ENCODE measurements around the gene TBC1D24. TPM values are rescaled to one million over a fixed set of nuclear protein-coding genes. Genes with fewer than 3 reads are reported as not detected.
"Not testable (repeated sequence)": the region's sequence is repeated elsewhere in the genome, so short reads cannot be mapped to it uniquely, and the experiment has no call there.

TBC1D24 gene
- total and polyA plus RNA-seq, 4 experiments from 2014 or later: 1.3 to 13.7 (median 5.7) TPM

- POLR2A ChIA-PET (ENCODE audit: partially characterized antibody): interaction anchor here (0.6 to 2.4 kb wide), 8 partner anchors 31 to 274 kb away, joined by 3 to 9 read pairs (median 5); partner anchors contain the start of genes ABCA3, CEMP1, KCTD5 and TBC1D24
- H3K4me3 ChIP-seq (ENCODE audit: low read length in 2 of 2): peak within 1 kb of the TSS; percentile 58 to 76
- no peaks in the 10 kb centered on the region for H3K9me3 ChIP-seq (ENCODE audit: control insufficient read depth in 1 of 2, low read length in 2 of 2)
- intact Hi-C loops (cut with micrococcal nuclease): loop anchor here (1.0 kb wide), 5 partner anchors 31 to 161 kb away; partner anchors contain the start of genes ATP6V0C, RNPS1 and TEDC2
- Mint-ChIP-seq H3K4me3 (peak within 1 kb of the TSS; percentile 88 to 93 (median 90)), H3K27ac (peak within 1 kb of the TSS; percentile 70 to 91 (median 85)), H3K9me3 (no peaks in the 10 kb centered on the region), H3K27me3 (no peaks in the 10 kb centered on the region), H3K4me1 (peaks cover 14 to 25% (median 16%) of the 10 kb centered on the region in 4 donors), H3K36me3 (peaks cover 8 to 13% of the 10 kb centered on the region in 2 donors)
- peaks cover 11% of the 10 kb centered on the region for H3K36me3 ChIP-seq (ENCODE audit: insufficient read depth, low read length)
- no peaks in the 10 kb centered on the region for H3K27me3 ChIP-seq (ENCODE audit: insufficient read depth, low read length)
- H3K4me1 ChIP-seq (ENCODE audit: insufficient read depth, low read length): peaks cover 20% of the 10 kb centered on the region
- CTCF ChIA-PET (ENCODE audit: partially characterized antibody): interaction anchor here (0.7 to 2.5 kb wide), 9 partner anchors 8 to 235 kb away, joined by 3 to 9 read pairs (median 5); partner anchors contain the start of gene TEDC2
- DNase-seq: peak; percentile 91 to 96 (median 93)
- peak within 1 kb of the TSS; percentile 67 for H3K27ac ChIP-seq (ENCODE audit: low read depth, low read length)
Measured at GRCh38 chr16:2429034-2429770, 45.7 kb upstream of the TBC1D24 start, which contains the start of gene CCNF. Gene CCNF, plus strand, starts transcription at chr16:2429447. Its CDS starts 35 bp downstream, at chr16:2429482.

GRCh38 chr16:2429771-2430663 lies 44.9 kb upstream of the TBC1D24 start:
- H3K36me3 Mint-ChIP-seq: peaks cover 8 to 13% of the 10 kb centered on the region in 2 donors
- Histone ChIP-seq H3K27ac (ENCODE audit: low read depth, low read length) (peak overlapping the region; percentile 67), H3K36me3 (ENCODE audit: insufficient read depth, low read length) (peaks cover 11% of the 10 kb centered on the region), H3K4me1 (ENCODE audit: insufficient read depth, low read length) (peaks cover 20% of the 10 kb centered on the region), H3K9me3 (ENCODE audit: control insufficient read depth in 1 of 2, low read length in 2 of 2) (no peaks in the 10 kb centered on the region), H3K27me3 (ENCODE audit: insufficient read depth, low read length) (no peaks in the 10 kb centered on the region), H3K4me3 (ENCODE audit: low read length in 2 of 2) (peak overlapping the region; percentile 58 to 76)
- no peaks in the 10 kb centered on the region for H3K27me3 Mint-ChIP-seq
- peak in 3 of 5 donors; percentile 16 to 28 (median 20) for DNase-seq
- peaks cover 14 to 25% (median 16%) of the 10 kb centered on the region in 4 donors for H3K4me1 Mint-ChIP-seq
- H3K27ac Mint-ChIP-seq: peak overlapping the region; percentile 60 to 88 (median 77)
- intact Hi-C loops (cut with micrococcal nuclease): loop anchor here (1.0 kb wide), 6 partner anchors 30 to 162 kb away; partner anchors contain the start of genes ATP6V0C, RNPS1 and TEDC2
- H3K4me3 Mint-ChIP-seq: peak overlapping the region; percentile 87 to 92 (median 88)
- H3K9me3 Mint-ChIP-seq: no peaks in the 10 kb centered on the region
- CTCF ChIA-PET (ENCODE audit: partially characterized antibody): interaction anchor here (0.7 to 2.5 kb wide), 10 partner anchors 9 to 90 kb away, joined by 3 to 9 read pairs (median 4); partner anchors contain the start of genes ABCA3 and TEDC2
- POLR2A ChIA-PET (ENCODE audit: partially characterized antibody): interaction anchor here (0.6 to 2.4 kb wide), 8 partner anchors 30 to 275 kb away, joined by 3 to 9 read pairs (median 5); partner anchors contain the start of genes ABCA3, AMDHD2, KCTD5 and TBC1D24

GRCh38 chr16:2432286-2432685 lies 42.6 kb upstream of the TBC1D24 start:
- Mint-ChIP-seq H3K27me3 (no peaks in the 10 kb centered on the region), H3K4me3 (peak overlapping the region in 1 of 8 donors; percentile 59), H3K4me1 (peaks cover 14 to 25% (median 16%) of the 10 kb centered on the region in 4 donors), H3K27ac (no peak overlapping the region), H3K9me3 (no peaks in the 10 kb centered on the region), H3K36me3 (peaks cover 8 to 15% of the 10 kb centered on the region in 2 donors)
- intact Hi-C loops (cut with micrococcal nuclease): no loop called here
- peaks cover 11% of the 10 kb centered on the region for H3K36me3 ChIP-seq (ENCODE audit: insufficient read depth, low read length)
- CTCF ChIA-PET (ENCODE audit: partially characterized antibody): no interaction called here
- POLR2A ChIA-PET (ENCODE audit: partially characterized antibody): no interaction called here
- peaks cover 20% of the 10 kb centered on the region for H3K4me1 ChIP-seq (ENCODE audit: insufficient read depth, low read length)
- H3K27me3 ChIP-seq (ENCODE audit: insufficient read depth, low read length): no peaks in the 10 kb centered on the region
- no peak overlapping the region for H3K27ac ChIP-seq (ENCODE audit: low read depth, low read length)
- DNase-seq: no peak
- no peaks in the 10 kb centered on the region for H3K9me3 ChIP-seq (ENCODE audit: control insufficient read depth in 1 of 2, low read length in 2 of 2)
- H3K4me3 ChIP-seq (ENCODE audit: low read length in 2 of 2): no peak overlapping the region

GRCh38 chr16:2432801-2433505 lies 42.0 kb upstream of the TBC1D24 start:
- no peak overlapping the region for H3K27ac ChIP-seq (ENCODE audit: low read depth, low read length)
- Mint-ChIP-seq H3K4me1 (peaks cover 11 to 21% (median 13%) of the 10 kb centered on the region in 4 donors), H3K27ac (peak overlapping the region in 1 of 7 donors; percentile 52), H3K27me3 (no peaks in the 10 kb centered on the region), H3K9me3 (no peaks in the 10 kb centered on the region), H3K4me3 (peak overlapping the region in 1 of 8 donors; percentile 59), H3K36me3 (peaks cover 8 to 14% of the 10 kb centered on the region in 2 donors)
- DNase-seq: no peak
- ChIA-PET POLR2A (ENCODE audit: partially characterized antibody) (no interaction called here), CTCF (ENCODE audit: partially characterized antibody) (no interaction called here)
- no peak overlapping the region for H3K4me3 ChIP-seq (ENCODE audit: low read length in 2 of 2)
- peaks cover 11% of the 10 kb centered on the region for H3K36me3 ChIP-seq (ENCODE audit: insufficient read depth, low read length)
- intact Hi-C loops (cut with micrococcal nuclease): no loop called here
- H3K27me3 ChIP-seq (ENCODE audit: insufficient read depth, low read length): no peaks in the 10 kb centered on the region
- H3K4me1 ChIP-seq (ENCODE audit: insufficient read depth, low read length): peaks cover 20% of the 10 kb centered on the region
- H3K9me3 ChIP-seq (ENCODE audit: control insufficient read depth in 1 of 2, low read length in 2 of 2): no peaks in the 10 kb centered on the region

- H3K27me3 ChIP-seq (ENCODE audit: insufficient read depth, low read length); H3K4me1 ChIP-seq (ENCODE audit: insufficient read depth, low read length); intact Hi-C loops (cut with micrococcal nuclease); POLR2A ChIA-PET (ENCODE audit: partially characterized antibody); DNase-seq; CTCF ChIA-PET (ENCODE audit: partially characterized antibody); H3K27me3 Mint-ChIP-seq; H3K27ac Mint-ChIP-seq; H3K27ac ChIP-seq (ENCODE audit: low read depth, low read length); H3K4me3 ChIP-seq (ENCODE audit: low read length in 2 of 2); H3K9me3 ChIP-seq (ENCODE audit: control insufficient read depth in 1 of 2, low read length in 2 of 2); H3K9me3 Mint-ChIP-seq; H3K4me3 Mint-ChIP-seq: not testable (repeated sequence)
- H3K36me3 ChIP-seq (ENCODE audit: insufficient read depth, low read length): peaks cover 11% of the 10 kb centered on the region
- Mint-ChIP-seq H3K4me1 (peaks cover 6 to 22% (median 7%) of the 10 kb centered on the region in 4 donors), H3K36me3 (peaks cover 8 to 10% of the 10 kb centered on the region in 2 donors)
Measured at GRCh38 chr16:2435236-2435635, 39.7 kb upstream of the TBC1D24 start.

GRCh38 chr16:2436110-2436509 lies 38.8 kb upstream of the TBC1D24 start:
- no peaks in the 10 kb centered on the region for H3K9me3 ChIP-seq (ENCODE audit: control insufficient read depth in 1 of 2, low read length in 2 of 2)
- DNase-seq: no peak
- peaks cover 3% of the 10 kb centered on the region for H3K4me1 ChIP-seq (ENCODE audit: insufficient read depth, low read length)
- H3K27ac ChIP-seq (ENCODE audit: low read depth, low read length): no peak overlapping the region
- Mint-ChIP-seq H3K27ac (no peak overlapping the region), H3K4me3 (no peak overlapping the region), H3K4me1 (peaks cover 0 to 18% (median under 1%) of the 10 kb centered on the region in 4 donors), H3K36me3 (peaks cover 8% of the 10 kb centered on the region in 2 donors), H3K9me3 (no peaks in the 10 kb centered on the region), H3K27me3 (no peaks in the 10 kb centered on the region)
- H3K27me3 ChIP-seq (ENCODE audit: insufficient read depth, low read length): no peaks in the 10 kb centered on the region
- no peak overlapping the region for H3K4me3 ChIP-seq (ENCODE audit: low read length in 2 of 2)
- POLR2A ChIA-PET (ENCODE audit: partially characterized antibody): no interaction called here
- CTCF ChIA-PET (ENCODE audit: partially characterized antibody): no interaction called here
- peaks cover 11% of the 10 kb centered on the region for H3K36me3 ChIP-seq (ENCODE audit: insufficient read depth, low read length)
- intact Hi-C loops (cut with micrococcal nuclease): no loop called here
